Retina (tissue), 1 donor: ENCODE results near the gene OR14J1.
"Not testable (repeated sequence)": the region's sequence is repeated elsewhere in the genome, so short reads cannot be mapped to it uniquely, and the experiment has no call there.

Experiments
- DNase-seq: peaks from one replicate; pipeline ENCODE4 v3.0.0-alpha.2; 2016

The OR14J1 gene, protein sequence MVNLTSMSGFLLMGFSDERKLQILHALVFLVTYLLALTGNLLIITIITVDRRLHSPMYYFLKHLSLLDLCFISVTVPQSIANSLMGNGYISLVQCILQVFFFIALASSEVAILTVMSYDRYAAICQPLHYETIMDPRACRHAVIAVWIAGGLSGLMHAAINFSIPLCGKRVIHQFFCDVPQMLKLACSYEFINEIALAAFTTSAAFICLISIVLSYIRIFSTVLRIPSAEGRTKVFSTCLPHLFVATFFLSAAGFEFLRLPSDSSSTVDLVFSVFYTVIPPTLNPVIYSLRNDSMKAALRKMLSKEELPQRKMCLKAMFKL

DNA sequence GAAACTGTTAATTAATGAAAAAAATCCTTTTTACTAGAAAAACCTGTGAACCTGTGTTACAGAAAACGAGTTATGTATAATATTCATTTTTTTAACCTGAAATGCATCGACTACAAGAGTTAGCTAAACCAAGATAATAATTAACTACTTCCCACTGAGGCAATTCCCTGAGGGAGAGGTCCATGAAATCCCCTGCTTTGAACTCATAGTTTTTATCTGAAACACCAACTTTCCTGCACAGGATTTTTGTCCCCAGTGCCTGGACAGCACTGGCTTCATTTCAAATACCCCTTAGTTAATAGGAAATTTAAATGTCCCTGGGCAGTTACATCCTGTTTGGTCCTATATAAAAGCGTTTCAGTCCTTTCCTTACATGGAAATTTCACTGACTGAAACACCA lies at the start of gene OR14J1:
TSS of gene OR14J1 (plus strand) at position 386 of the 400 bp plus-strand sequence. CDS start 4,989 bp downstream, outside the sequence.
- no peak for DNase-seq

DNA sequence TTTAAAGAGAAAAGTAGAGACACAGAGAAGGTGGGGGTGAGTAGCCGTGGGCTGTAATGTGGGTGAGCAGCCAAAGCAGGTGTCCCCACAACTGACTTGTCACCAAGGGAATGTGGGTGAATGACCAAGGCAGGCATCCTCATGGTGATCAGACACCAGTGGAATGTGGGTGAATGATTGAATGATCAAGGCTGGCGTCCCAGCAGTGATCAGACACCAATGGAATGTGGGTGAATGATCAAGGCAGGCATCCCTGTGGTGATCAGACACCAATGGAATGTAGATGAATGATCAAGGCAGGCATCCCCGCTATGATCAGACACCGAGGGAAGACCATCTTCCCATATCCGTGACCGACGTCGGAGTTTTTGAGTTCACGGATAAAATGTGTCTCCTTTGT lies 49.8 kb upstream of the OR14J1 start:
- DNase-seq: no peak

DNA sequence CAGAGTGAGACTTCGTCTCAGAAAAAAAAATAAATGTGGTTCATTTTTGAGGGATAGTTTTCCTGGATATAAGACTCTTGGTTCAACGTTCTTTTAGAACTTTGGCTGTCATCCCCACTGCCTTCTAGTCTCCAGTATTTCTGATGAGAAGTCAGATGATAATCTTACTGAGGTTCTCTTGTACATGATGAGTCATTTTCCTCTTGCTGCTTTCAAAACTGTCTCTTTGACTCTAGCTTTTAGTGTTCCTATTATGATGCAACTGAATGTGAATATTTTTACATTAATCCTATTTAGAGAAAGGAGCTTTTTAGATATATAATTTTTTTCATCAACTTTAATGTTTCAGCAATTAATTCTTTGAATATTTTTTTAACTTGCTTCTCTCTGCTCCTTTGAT lies 46.0 kb upstream of the OR14J1 start:
- DNase-seq: no peak

DNA sequence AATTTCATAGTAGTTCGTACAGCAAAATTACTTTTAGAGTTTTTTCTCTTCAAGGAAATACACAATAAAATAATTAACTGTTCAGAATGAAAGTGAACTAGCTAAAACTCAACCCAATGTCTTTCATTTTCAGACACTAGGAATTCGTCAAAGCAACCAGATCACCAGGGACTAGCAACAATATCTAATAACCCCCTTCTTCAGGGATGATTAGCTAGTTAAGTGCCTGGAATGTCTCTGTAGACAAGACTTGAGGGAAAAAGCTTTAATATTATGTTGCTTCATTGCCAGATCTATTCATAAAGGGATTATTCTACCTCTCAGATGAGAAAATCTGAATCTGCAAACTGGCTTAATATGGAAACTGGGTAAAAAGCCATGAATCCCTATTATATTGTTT lies 41.8 kb upstream of the OR14J1 start:
- DNase-seq: no peak

DNA sequence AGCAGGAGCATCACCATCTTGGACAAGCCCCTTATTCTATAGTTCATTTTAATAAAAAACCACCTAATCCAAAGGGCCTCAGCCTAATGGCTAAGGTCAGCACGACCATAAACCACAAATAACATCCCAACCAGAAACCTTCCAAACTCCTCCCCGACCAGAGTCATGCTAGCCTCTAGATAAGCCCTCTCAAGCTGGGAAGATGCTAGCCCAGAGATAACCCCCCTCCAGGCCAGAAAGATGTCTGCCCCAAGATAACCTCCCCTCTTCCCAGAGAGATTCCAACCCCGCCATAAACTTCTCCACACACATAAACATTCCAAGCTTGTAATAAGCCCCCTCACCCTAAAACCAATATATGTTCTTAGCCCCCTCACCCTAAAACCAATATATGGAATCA lies 38.5 kb upstream of the OR14J1 start:
- no peak for DNase-seq

DNA sequence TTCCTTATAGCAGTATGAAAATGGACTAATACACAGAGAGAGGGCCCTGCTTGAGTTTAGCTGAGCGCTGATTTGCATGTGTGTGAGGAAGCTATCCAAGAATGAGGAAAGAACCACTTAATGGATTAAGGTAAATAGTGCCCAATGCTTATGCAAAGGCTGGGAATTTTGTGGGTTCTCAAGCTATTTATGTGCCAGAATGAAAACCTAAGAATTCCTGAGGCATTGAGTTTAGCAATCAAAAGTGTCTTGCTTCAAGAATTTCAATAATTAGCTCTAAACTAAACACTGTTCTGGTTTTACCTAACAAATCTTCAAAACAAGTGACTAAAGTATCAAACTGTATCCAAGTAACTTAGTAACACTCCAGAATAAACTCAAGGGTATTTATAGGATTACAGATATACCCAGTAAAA lies 7.0 kb upstream of the OR14J1 start:
- DNase-seq: no peak

DNA sequence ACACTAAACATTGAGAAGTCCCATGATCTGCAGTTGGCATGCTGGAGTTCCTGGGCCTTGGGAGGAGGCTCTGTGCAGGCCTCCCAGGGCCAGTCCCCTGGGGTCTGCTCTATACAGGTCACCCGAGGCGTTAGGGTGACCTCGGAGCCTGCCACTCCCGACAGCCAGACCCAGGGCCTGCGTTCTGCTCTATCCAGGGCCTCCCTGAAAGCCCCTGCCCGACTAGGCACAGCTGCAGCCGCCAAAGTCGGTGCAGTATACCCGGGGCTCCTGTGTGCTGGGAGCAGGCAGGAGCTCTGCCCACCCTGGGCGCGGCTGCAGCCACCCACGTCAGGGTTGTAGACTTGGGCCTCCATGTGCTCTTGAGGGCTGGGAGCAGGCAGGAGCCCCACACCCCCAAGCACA lies 6.3 kb upstream of the OR14J1 start:
- DNase-seq: peak; percentile 1

DNA sequence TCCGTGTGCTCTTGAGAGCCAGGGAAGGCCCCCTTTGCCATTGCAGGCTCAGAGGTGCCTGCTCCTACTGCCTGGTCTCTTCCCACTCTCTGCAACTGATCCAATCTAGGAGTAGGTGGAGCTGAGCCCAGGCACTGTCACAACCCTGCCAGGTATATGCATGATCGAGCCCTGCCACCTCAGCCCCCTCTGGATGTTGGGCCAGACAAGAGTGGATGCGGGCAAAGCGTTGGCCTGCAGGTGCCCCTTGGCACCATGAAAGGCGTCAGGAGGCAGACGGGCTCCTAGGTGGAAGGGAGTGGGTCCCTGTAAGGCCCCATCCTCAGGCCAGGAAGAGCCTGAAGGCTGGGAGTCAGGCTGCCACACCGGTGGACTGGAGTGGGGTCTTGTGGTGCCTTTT lies 5.9 kb upstream of the OR14J1 start:
- DNase-seq: no peak

DNA sequence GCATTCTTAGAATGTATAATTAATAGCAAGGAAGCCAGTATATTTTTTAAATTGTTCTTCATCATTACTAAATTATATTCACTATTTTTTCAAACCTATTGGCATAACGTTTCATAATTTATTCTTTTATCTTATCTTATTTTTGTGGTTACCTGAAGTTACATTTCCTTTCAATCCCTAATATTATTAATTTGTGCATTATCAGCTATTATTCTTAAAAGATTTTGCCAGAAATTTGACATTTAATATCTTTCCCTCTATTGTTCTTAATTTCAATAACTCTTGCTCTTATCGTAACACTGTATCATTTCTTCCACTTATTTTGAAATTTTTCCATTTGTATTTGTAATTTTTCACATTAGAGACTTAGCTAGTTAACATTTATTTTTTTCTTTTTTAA lies 18.4 kb downstream of the OR14J1 start:
- no peak for DNase-seq

DNA sequence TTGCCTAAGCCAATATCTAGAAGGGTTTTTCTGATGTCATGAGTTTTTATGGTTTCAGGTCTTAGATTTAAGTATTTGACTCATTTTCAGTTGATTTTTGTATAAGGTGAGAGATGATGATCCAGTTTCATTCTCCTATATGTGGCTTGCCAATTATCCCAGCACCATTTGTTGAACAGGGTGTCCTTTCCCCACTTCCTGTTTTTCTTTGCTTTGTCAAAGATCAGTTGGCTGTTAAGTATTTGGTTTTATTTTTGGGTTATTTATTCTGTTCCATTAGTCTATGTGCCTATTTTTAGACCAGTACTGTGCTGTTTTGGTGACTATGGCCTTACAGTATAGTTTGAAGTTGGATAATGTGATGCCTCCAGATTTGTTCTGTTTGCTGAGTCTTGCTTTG lies 21.8 kb downstream of the OR14J1 start:
- not testable (repeated sequence) for DNase-seq

DNA sequence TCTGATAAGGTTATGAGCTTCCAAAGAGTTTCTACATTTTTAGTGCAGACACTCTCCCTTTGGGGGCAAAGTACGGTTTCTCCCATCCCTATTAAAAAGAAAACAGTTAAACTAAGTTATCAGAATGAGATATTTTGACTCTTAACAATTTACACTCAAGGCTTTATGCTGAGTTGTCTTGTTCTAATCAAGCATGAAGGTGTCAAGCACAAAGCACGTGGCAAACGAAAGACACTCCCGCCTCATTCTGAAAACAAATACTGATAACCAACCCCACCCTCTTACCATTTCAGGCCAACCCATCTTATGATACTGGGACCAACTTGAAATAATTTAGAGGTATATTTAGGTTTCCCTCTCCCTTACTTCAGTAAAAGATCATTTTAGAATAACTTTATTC lies 24.3 kb downstream of the OR14J1 start:
- no peak for DNase-seq

DNA sequence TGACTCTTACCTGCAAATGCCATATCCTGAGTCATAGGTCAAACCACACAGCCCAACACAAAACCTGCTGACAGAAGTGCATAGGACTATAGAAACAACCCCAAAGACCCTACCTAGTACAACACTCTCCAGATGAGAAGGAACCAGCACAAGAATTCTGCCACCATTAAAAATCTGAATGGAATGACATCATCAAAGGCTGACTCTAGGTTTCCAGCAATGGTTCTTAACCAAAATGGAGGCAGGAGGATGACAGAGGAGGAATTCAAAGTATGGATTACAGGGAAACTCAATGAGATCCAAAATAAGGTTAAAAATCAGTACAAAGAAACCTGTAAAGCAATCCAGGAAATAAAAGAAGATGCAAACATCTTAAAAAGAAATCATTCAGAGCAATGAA lies 31.2 kb downstream of the OR14J1 start:
- DNase-seq: no peak

DNA sequence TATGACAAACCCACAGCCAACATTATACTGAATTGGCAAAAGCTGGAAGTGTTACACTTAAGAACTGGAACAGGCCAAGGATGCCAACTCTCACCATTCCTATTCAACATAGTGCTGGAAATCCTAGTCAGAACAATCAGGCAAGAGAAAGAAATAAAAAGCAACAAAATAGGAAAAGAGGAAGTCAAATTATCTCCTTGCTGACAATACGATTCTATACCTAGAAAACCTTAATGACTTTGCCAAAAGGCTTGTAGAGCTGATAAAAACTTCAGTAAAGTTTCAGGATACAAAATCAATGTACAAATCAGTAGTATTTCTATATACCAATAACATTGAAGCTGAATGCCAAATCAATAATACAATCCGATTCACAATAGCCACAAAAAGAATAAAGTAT lies 34.8 kb downstream of the OR14J1 start:
- DNase-seq: no peak

DNA sequence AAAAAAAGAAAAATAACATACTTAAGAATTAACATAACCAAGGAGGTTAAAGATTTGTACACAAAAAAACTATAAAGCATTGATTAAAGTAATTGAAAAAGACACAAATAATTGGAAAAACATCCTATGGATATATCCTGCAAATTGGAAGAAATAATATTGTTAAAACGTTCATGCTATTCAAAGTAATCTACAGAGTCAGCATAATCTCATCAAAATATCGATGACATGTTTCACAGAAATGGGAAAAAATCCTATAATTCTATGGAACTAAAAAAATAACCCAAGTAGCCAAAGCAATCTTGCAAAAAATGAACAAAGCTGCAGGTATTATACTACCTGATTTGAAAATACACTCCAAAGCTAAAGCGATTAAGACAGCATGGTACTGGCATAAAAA lies 43.9 kb downstream of the OR14J1 start:
- no peak for DNase-seq

DNA sequence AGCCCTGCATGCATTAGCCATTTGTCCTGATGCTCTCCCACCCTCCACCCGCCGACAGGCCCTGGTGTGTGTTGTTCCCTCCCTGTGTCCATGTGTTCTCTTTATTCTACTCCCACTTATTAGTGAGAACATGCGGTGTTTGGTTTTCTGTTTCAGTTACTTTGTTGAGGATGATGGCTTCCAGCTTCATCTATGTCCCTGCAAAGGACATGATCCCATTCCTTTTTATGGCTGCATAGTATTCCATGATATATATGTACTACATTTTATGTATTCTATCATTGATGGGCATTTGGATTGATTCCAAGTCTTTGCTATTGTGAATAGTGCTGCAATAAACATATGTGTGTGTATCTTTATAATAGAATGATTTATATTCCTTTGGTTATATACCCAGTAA lies 47.8 kb downstream of the OR14J1 start:
- DNase-seq: not testable (repeated sequence)

DNA sequence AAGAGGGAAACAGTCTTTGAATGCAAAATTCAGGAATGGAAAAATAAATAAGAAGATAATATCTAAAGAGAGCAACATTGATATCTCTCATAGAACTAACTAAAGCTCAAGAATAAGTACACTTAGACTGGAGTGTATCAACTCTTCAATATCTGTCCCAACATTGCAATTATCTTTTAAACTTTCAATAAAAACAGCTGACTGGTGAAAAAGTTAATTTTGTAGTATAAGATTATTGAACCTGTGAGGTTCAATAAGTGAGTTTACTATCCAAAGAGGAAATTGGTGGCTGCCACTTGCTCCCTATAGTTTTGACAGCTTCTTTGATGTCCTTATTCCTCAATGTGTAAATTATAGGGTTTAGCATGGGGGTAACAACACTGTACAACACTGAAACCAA lies 53.5 kb downstream of the OR14J1 start:
- DNase-seq: no peak

DNA sequence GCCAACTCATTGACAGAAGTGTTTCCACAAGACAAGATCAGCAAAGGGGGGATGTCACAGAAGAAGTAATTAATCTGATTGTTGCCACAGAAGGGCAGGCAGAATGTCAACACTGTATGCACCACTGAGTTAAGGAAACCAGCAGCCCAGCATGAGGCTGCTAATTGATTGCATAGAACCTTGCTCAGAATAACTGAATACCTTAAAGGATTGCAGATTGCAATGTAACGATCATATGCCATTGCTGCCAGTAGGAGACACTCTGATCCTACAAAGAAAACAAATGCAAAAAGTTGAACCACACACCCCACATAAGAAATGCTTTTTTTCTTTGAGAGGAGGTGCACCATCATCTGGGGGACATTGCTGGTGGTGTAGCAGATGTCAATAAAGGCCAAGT lies 54.1 kb downstream of the OR14J1 start:
- DNase-seq: no peak
